Astrocyte (in vitro differentiated cells and primary cell): ENCODE measurements around the gene UBE2C. TPM values are rescaled to one million over a fixed set of nuclear protein-coding genes. Genes with fewer than 3 reads are reported as not detected.

Experiments used
- DNase-seq: peaks from one replicate; pipeline ENCODE4 v3.0.0-alpha.2; 2010; ENCODE audit warnings: low read depth
- FAIRE-seq: peaks from 2 replicates; lab custom pipeline; 2011; peaks lifted over from hg19 to GRCh38; lab: Jason Lieb, UNC
- H2AFZ ChIP-seq: 2 replicates; pipeline ENCODE4 v1.6.0; 2012; ENCODE audit warnings: low read depth, low read length, inconsistent platforms
- H3K27ac ChIP-seq: 2 replicates; pipeline ENCODE4 v1.5.1; 2011; ENCODE audit warnings: low read depth, low read length, inconsistent platforms
- H3K27me3 ChIP-seq: 2 replicates; pipeline ENCODE4 v1.6.0; 2011; ENCODE audit warnings: low read length, inconsistent platforms; ENCODE audit not compliant: insufficient read depth
- H3K36me3 ChIP-seq: 2 replicates; pipeline ENCODE4 v1.5.1; 2011; ENCODE audit warnings: low read length, inconsistent platforms; ENCODE audit not compliant: insufficient read depth
- H3K4me1 ChIP-seq: 2 replicates; pipeline ENCODE4 v1.5.1; 2011; ENCODE audit warnings: low read length, inconsistent platforms; ENCODE audit not compliant: insufficient read depth
- H3K4me2 ChIP-seq: 2 replicates; pipeline ENCODE4 v1.6.0; 2012; ENCODE audit warnings: low read length, inconsistent platforms
- H3K4me3 ChIP-seq: 2 replicates; pipeline ENCODE4 v1.5.1; 2011; ENCODE audit warnings: low read depth, mild to moderate bottlenecking, low read length, inconsistent platforms; ENCODE audit not compliant: insufficient read depth
- H3K79me2 ChIP-seq: 2 replicates; pipeline ENCODE4 v1.6.0; 2012; ENCODE audit warnings: mild to moderate bottlenecking, low read length, inconsistent platforms; ENCODE audit not compliant: insufficient read depth
- H3K9ac ChIP-seq: 2 replicates; pipeline ENCODE4 v1.6.0; 2012; ENCODE audit warnings: mild to moderate bottlenecking, low read length, inconsistent platforms
- H3K9me3 ChIP-seq: 2 replicates; pipeline ENCODE4 v1.5.1; 2012; ENCODE audit warnings: low read depth, mild to moderate bottlenecking, low read length, inconsistent platforms; ENCODE audit not compliant: insufficient read depth
- H4K20me1 ChIP-seq: 2 replicates; pipeline ENCODE4 v1.6.0; 2012; ENCODE audit warnings: low read length, inconsistent platforms; ENCODE audit not compliant: insufficient read depth
- H3K27ac Mint-ChIP-seq: one replicate; pipeline ENCODE4 v1.8.0; 2021; ENCODE audit warnings: mild to moderate bottlenecking, mixed read lengths; ENCODE audit not compliant: unreplicated experiment
- H3K27me3 Mint-ChIP-seq: one replicate; pipeline ENCODE4 v1.8.0; 2021; ENCODE audit warnings: low read depth, mixed read lengths; ENCODE audit not compliant: unreplicated experiment
- H3K36me3 Mint-ChIP-seq: one replicate; pipeline ENCODE4 v1.8.0; 2021; ENCODE audit warnings: low read depth, mixed read lengths; ENCODE audit not compliant: unreplicated experiment
- H3K4me1 Mint-ChIP-seq: one replicate; pipeline ENCODE4 v1.8.0; 2021; ENCODE audit warnings: low read depth, mixed read lengths; ENCODE audit not compliant: unreplicated experiment
- H3K4me3 Mint-ChIP-seq: one replicate; pipeline ENCODE4 v1.8.0; 2021; ENCODE audit warnings: mild to moderate bottlenecking, moderate library complexity, mixed read lengths; ENCODE audit not compliant: unreplicated experiment
- H3K9me3 Mint-ChIP-seq: one replicate; pipeline ENCODE4 v1.8.0; 2021; ENCODE audit warnings: mild to moderate bottlenecking, mixed read lengths; ENCODE audit not compliant: unreplicated experiment
- EZH2 ChIP-seq: IDR thresholded peaks from 2 replicates; pipeline ENCODE4 v1.6.1; 2012; ENCODE audit warnings: mild to moderate bottlenecking, low read length, inconsistent platforms; ENCODE audit not compliant: insufficient read depth
- total RNA-seq: library from RNA; stranded (reverse); gene quantifications from 2 replicates; pipeline ENCODE4 v1.2.1, GENCODE V29; 2021
- TF ChIP-seq, protein P1 (sequence below): IDR thresholded peaks from 2 replicates; pipeline ENCODE4 v1.5.1; 2011; ENCODE audit warnings: low read depth, mild to moderate bottlenecking, inconsistent platforms, low read length, moderate library complexity; ENCODE audit not compliant: insufficient read depth

UBE2C gene
- total RNA-seq, 1 donor from 2014 or later, result 12.3 TPM

DNA sequence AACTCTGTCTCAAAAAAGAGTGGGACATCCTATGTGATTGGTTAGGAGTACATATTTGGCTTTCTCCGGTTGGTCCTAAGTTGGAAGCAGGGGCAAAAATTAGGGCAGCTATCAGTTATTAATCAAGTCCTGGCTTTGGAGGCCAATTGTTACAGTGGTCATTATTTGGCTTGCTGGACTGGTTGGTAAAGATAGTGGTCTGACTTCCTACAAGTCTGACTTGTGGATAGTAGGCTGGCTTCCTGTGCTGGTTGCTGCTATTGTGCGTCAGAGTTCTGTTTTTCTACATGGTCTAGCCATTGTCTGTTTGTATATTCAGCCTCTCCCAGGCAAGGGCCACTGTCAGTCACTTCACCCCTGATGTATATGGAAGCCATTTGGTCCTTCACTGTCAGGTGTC lies 37.8 kb downstream of the UBE2C start:
- Mint-ChIP-seq H3K4me3 (no peak overlapping the region), H3K27ac (no peak overlapping the region), H3K27me3 (no peaks in the 10 kb centered on the region), H3K4me1 (no peaks in the 10 kb centered on the region), H3K36me3 (peaks cover 24% of the 10 kb centered on the region), H3K9me3 (no peaks in the 10 kb centered on the region)
- Histone ChIP-seq H3K27me3 (no peaks in the 10 kb centered on the region), H4K20me1 (peaks cover 9% of the 10 kb centered on the region), H3K4me2 (no peak overlapping the region), H2AFZ (no peak overlapping the region), H3K9me3 (no peaks in the 10 kb centered on the region), H3K36me3 (peaks cover 6% of the 10 kb centered on the region), H3K4me3 (no peak overlapping the region), H3K27ac (no peak overlapping the region), H3K4me1 (no peaks in the 10 kb centered on the region), H3K9ac (no peak overlapping the region), H3K79me2 (peaks cover 8% of the 10 kb centered on the region)
- TF ChIP-seq, protein P1, sequence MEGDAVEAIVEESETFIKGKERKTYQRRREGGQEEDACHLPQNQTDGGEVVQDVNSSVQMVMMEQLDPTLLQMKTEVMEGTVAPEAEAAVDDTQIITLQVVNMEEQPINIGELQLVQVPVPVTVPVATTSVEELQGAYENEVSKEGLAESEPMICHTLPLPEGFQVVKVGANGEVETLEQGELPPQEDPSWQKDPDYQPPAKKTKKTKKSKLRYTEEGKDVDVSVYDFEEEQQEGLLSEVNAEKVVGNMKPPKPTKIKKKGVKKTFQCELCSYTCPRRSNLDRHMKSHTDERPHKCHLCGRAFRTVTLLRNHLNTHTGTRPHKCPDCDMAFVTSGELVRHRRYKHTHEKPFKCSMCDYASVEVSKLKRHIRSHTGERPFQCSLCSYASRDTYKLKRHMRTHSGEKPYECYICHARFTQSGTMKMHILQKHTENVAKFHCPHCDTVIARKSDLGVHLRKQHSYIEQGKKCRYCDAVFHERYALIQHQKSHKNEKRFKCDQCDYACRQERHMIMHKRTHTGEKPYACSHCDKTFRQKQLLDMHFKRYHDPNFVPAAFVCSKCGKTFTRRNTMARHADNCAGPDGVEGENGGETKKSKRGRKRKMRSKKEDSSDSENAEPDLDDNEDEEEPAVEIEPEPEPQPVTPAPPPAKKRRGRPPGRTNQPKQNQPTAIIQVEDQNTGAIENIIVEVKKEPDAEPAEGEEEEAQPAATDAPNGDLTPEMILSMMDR, result no peak
- no peak for TF ChIP-seq EZH2
- no peak for FAIRE-seq
- no peak for DNase-seq

DNA sequence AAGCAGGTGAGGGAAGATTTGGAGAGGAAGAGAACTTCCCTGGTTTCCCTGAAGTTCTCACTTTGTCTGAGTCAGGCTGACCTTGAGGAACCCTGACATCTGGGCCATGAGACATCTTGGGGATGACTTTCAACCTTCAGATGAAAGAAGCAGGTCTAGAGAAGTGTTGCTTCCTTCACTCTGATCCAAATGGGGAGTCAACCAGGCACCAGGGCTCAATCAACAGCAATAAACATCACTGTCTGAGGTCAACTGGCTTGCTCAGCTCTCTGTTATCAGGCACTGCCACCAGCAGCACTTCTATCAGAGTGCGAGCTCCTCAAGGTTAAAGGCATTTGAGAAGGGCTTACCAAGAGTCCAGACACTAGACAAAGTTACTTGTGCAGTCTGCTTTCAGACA lies 38.5 kb downstream of the UBE2C start:
- H3K4me1 ChIP-seq, result peaks cover 3% of the 10 kb centered on the region
- no peaks in the 10 kb centered on the region for H3K9me3 Mint-ChIP-seq
- H3K36me3 Mint-ChIP-seq, result peaks cover 21% of the 10 kb centered on the region
- no peak overlapping the region for H3K27ac Mint-ChIP-seq
- DNase-seq, result no peak
- FAIRE-seq, result no peak
- no peaks in the 10 kb centered on the region for H3K4me1 Mint-ChIP-seq
- no peak for TF ChIP-seq EZH2
- TF ChIP-seq, protein P1, result no peak
- H3K36me3 ChIP-seq, result peaks cover 6% of the 10 kb centered on the region
- no peaks in the 10 kb centered on the region for H3K9me3 ChIP-seq
- H4K20me1 ChIP-seq, result peaks cover 11% of the 10 kb centered on the region
- no peak overlapping the region for H3K9ac ChIP-seq
- H3K4me2 ChIP-seq, result no peak overlapping the region
- no peaks in the 10 kb centered on the region for H3K27me3 ChIP-seq
- H3K27me3 Mint-ChIP-seq, result no peaks in the 10 kb centered on the region
- H3K4me3 Mint-ChIP-seq, result no peak overlapping the region
- H3K79me2 ChIP-seq, result peaks cover 12% of the 10 kb centered on the region
- H3K27ac ChIP-seq, result no peak overlapping the region
- no peak overlapping the region for H2AFZ ChIP-seq
- H3K4me3 ChIP-seq, result no peak overlapping the region

DNA sequence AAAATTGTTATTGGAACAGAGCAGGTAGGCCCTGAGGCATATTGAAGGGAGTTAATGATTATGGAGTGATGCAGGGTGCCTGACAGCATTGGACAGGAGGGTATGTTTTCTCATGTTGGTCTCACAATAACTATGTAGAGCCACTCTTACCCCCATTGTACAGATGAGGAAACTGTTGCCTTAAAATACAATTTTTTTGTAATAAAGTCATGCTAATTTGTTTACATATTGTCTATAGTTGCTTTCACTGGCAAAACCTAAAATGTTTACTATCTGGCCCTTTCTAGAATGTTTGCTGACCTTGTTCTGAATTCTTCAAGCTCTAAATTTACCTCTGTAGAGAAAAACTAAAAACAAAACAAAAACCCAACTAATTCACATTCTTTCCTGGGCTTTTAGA lies 39.1 kb downstream of the UBE2C start:
- H3K9me3 Mint-ChIP-seq, result no peaks in the 10 kb centered on the region
- Histone ChIP-seq H3K4me3 (no peak overlapping the region), H3K4me1 (peaks cover 9% of the 10 kb centered on the region), H3K4me2 (no peak overlapping the region), H3K27ac (no peak overlapping the region), H3K79me2 (peaks cover 18% of the 10 kb centered on the region), H3K27me3 (no peaks in the 10 kb centered on the region), H4K20me1 (peaks cover 12% of the 10 kb centered on the region), H3K36me3 (peaks cover under 1% of the 10 kb centered on the region), H2AFZ (no peak overlapping the region), H3K9me3 (no peaks in the 10 kb centered on the region), H3K9ac (no peak overlapping the region)
- H3K36me3 Mint-ChIP-seq, result peaks cover 15% of the 10 kb centered on the region
- H3K27me3 Mint-ChIP-seq, result no peaks in the 10 kb centered on the region
- no peak for FAIRE-seq
- H3K4me1 Mint-ChIP-seq, result no peaks in the 10 kb centered on the region
- TF ChIP-seq, protein P1, result no peak
- TF ChIP-seq EZH2, result no peak
- no peak overlapping the region for H3K27ac Mint-ChIP-seq
- no peak overlapping the region for H3K4me3 Mint-ChIP-seq
- DNase-seq, result no peak
